Esophagus (tissue), 2 donors: ENCODE data around the gene RPLP2. TPM values are rescaled to one million over a fixed set of nuclear protein-coding genes. Genes with fewer than 3 reads are reported as not detected.

ENCODE experiments used
- H3K27ac ChIP-seq, 2 donors: one replicate each; pipeline ENCODE4 v1.5.1; 2013; ENCODE audit warnings: low read depth in 2 of 2, mild to moderate bottlenecking in 2 of 2, inconsistent platforms in 1 of 2, low read length in 1 of 2, moderate library complexity in 1 of 2
- H3K27me3 ChIP-seq, 2 donors: one replicate each; pipeline ENCODE4 v1.6.1; 2013; ENCODE audit warnings: low read length in 2 of 2, control low read depth in 1 of 2, mild to moderate bottlenecking in 1 of 2; ENCODE audit not compliant: insufficient read depth in 2 of 2, control insufficient read depth in 1 of 2
- H3K36me3 ChIP-seq, 2 donors: one replicate each; pipeline ENCODE4 v1.6.1; 2013; ENCODE audit warnings: low read length in 1 of 2; ENCODE audit not compliant: control insufficient read depth in 2 of 2, insufficient read depth in 2 of 2
- H3K4me1 ChIP-seq, 2 donors: one replicate each; pipeline ENCODE4 v1.6.1; 2013; ENCODE audit warnings: low read length in 1 of 2; ENCODE audit not compliant: control insufficient read depth in 2 of 2, insufficient read depth in 2 of 2
- H3K4me3 ChIP-seq, 2 donors: one replicate each; pipeline ENCODE4 v1.5.1; 2013; ENCODE audit warnings: low read length in 2 of 2, mild to moderate bottlenecking in 2 of 2, low read depth in 1 of 2, moderate library complexity in 1 of 2
- H3K9me3 ChIP-seq, 2 donors: one replicate each; pipeline ENCODE4 v1.6.1; 2013; ENCODE audit warnings: mild to moderate bottlenecking in 2 of 2, low read depth in 1 of 2, low read length in 1 of 2, moderate library complexity in 1 of 2; ENCODE audit not compliant: control insufficient read depth in 2 of 2, insufficient read depth in 1 of 2
- WGBS, 2 donors: extraction: QIAGEN DNeasy Blood & Tissue Kit; methylation state at CpG; one replicate each; pipeline ENCODE4 v1.1.7; 2013; 5-methylcytosine and 5-hydroxymethylcytosine counted together
- polyA plus RNA-seq, 2 donors: library from polyadenylated mRNA; stranded (reverse); fragments of 200-250 nt; gene quantifications; one replicate each; pipeline ENCODE4 v1.2.3, GENCODE V29; 2013
- donor health status: healthy with polysubstance abuse.
- donor health status: Bipolar disorder and iron deficiency.

Gene RPLP2
- polyA plus RNA-seq, 2 donors, result 1,061 to 1,474 TPM

- Histone ChIP-seq H3K27me3 (no peaks in the 10 kb centered on the region), H3K36me3 (peaks cover 9 to 25% of the 10 kb centered on the region in 2 donors), H3K4me3 (no peak overlapping the region), H3K27ac (peak overlapping the region in 1 of 2 donors; percentile 0), H3K4me1 (peaks cover 0 to 11% of the 10 kb centered on the region in 2 donors), H3K9me3 (no peaks in the 10 kb centered on the region)
- WGBS, 2 donors, result 82 to 84% methylated on average over 9 of the region's 9 CpGs
These were observed 3.8 kb downstream of the RPLP2 start for GRCh38 chr11:813456-814096.

- WGBS, 2 donors, result 83 to 84% methylated on average over 11 of the region's 11 CpGs
- peaks cover 9 to 25% of the 10 kb centered on the region in 2 donors for H3K36me3 ChIP-seq
- no peak overlapping the region for H3K27ac ChIP-seq
These were observed 6.1 kb downstream of the RPLP2 start for GRCh38 chr11:815675-816432.

GRCh38 chr11:816433-816779, 6.6 kb downstream of the RPLP2 start:
- H3K27me3 ChIP-seq, result no peaks in the 10 kb centered on the region
- H3K27ac ChIP-seq, result no peak overlapping the region
- H3K4me3 ChIP-seq, result no peak overlapping the region
- H3K9me3 ChIP-seq, result no peaks in the 10 kb centered on the region
- H3K36me3 ChIP-seq, result peaks cover 9 to 23% of the 10 kb centered on the region in 2 donors
- peaks cover 9 to 23% of the 10 kb centered on the region in 2 donors for H3K4me1 ChIP-seq
- WGBS, 2 donors, result 78 to 82% methylated on average over 11 of the region's 11 CpGs

More at GRCh38 chr11:815675-816432, 6.1 kb downstream of the RPLP2 start:
- Histone ChIP-seq H3K27me3 (no peaks in the 10 kb centered on the region), H3K9me3 (no peaks in the 10 kb centered on the region), H3K4me1 (peaks cover 4 to 18% of the 10 kb centered on the region in 2 donors), H3K4me3 (no peak overlapping the region)

- H3K36me3 ChIP-seq, result peaks cover 8 to 9% of the 10 kb centered on the region in 2 donors
- peaks cover 13 to 22% of the 10 kb centered on the region in 2 donors for H3K4me1 ChIP-seq
- H3K27me3 ChIP-seq, result no peaks in the 10 kb centered on the region
- H3K4me3 ChIP-seq, result peak within 1 kb of the TSS; percentile 78
- 17% methylated on average over 20 of the region's 20 CpGs for WGBS, 2 donors
- H3K27ac ChIP-seq, result peak within 1 kb of the TSS; percentile 93 to 98
- H3K9me3 ChIP-seq, result no peaks in the 10 kb centered on the region
These were observed 8.8 kb downstream of the RPLP2 start, which contains the start of gene PNPLA2 for GRCh38 chr11:818396-819128. Gene PNPLA2, plus strand, starts transcription at chr11:818914. Its CDS starts 805 bp downstream, at chr11:819719.

DNA sequence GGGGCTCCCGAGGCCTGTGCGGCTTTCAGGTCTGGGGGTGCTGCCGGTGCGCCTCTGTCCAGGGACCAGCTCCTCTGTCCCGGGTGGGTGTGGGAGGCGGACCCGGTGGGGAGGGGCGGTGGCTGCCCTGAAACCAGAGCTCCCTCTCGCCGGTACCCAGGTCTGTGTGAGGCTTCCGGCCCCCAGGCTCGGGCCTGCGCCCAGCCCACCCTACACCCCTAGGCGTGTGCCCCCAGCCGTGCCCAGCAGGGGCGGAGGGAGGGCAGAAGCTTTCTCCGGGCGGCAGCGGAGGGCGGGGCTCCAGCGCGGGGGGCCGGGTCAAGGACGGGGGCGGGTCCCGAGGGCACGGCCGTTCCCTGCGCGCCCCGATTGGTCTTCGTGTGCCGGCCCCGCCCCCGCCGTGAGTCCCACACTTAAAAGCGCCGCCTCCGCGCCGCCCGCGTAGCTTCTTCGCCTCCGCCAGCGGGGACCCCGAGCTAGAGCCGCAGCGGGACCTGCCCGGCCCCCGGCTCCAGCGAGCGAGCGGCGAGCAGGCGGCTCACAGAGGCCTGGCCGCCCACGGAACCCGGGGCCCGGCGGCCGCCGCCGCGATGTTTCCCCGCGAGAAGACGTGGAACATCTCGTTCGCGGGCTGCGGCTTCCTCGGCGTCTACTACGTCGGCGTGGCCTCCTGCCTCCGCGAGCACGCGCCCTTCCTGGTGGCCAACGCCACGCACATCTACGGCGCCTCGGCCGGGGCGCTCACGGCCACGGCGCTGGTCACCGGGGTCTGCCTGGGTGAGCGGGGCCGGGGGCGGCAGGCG, 9.6 kb downstream of the RPLP2 start:
- 0 to 1% methylated on average over 52 to 96 of the region's 96 CpGs for WGBS, 2 donors
- no peaks in the 10 kb centered on the region for H3K9me3 ChIP-seq
- peak overlapping the region; percentile 93 to 98 for H3K27ac ChIP-seq
- H3K27me3 ChIP-seq, result no peaks in the 10 kb centered on the region
- peaks cover 13 to 22% of the 10 kb centered on the region in 2 donors for H3K4me1 ChIP-seq
- peak overlapping the region; percentile 78 for H3K4me3 ChIP-seq
- peaks cover 4 to 14% of the 10 kb centered on the region in 2 donors for H3K36me3 ChIP-seq

GRCh38 chr11:819943-820649, 10.3 kb downstream of the RPLP2 start:
- H3K4me3 ChIP-seq, result peak overlapping the region; percentile 78
- 2 to 3% methylated on average over 42 to 47 of the region's 47 CpGs for WGBS, 2 donors
- peaks cover 4 to 21% of the 10 kb centered on the region in 2 donors for H3K36me3 ChIP-seq
- H3K9me3 ChIP-seq, result no peaks in the 10 kb centered on the region
- H3K27ac ChIP-seq, result peak overlapping the region; percentile 93 to 98
- H3K27me3 ChIP-seq, result no peaks in the 10 kb centered on the region
- H3K4me1 ChIP-seq, result peaks cover 13 to 22% of the 10 kb centered on the region in 2 donors

GRCh38 chr11:820655-821511, 11.1 kb downstream of the RPLP2 start:
- Histone ChIP-seq H3K27me3 (no peaks in the 10 kb centered on the region), H3K4me1 (peaks cover 17 to 27% of the 10 kb centered on the region in 2 donors), H3K4me3 (peak overlapping the region; percentile 78), H3K36me3 (peaks cover 4 to 27% of the 10 kb centered on the region in 2 donors), H3K9me3 (no peaks in the 10 kb centered on the region), H3K27ac (peak overlapping the region; percentile 93 to 98)
- 36 to 53% methylated on average over 11 of the region's 11 CpGs for WGBS, 2 donors
